Measurements from ENCODE around the gene TLE3. TPM values are rescaled to one million over a fixed set of nuclear protein-coding genes. Genes with fewer than 3 reads are reported as not detected.

TLE3 gene
- total and polyA plus RNA-seq, 2 donors: 21.5 to 25.7 TPM

DNA sequence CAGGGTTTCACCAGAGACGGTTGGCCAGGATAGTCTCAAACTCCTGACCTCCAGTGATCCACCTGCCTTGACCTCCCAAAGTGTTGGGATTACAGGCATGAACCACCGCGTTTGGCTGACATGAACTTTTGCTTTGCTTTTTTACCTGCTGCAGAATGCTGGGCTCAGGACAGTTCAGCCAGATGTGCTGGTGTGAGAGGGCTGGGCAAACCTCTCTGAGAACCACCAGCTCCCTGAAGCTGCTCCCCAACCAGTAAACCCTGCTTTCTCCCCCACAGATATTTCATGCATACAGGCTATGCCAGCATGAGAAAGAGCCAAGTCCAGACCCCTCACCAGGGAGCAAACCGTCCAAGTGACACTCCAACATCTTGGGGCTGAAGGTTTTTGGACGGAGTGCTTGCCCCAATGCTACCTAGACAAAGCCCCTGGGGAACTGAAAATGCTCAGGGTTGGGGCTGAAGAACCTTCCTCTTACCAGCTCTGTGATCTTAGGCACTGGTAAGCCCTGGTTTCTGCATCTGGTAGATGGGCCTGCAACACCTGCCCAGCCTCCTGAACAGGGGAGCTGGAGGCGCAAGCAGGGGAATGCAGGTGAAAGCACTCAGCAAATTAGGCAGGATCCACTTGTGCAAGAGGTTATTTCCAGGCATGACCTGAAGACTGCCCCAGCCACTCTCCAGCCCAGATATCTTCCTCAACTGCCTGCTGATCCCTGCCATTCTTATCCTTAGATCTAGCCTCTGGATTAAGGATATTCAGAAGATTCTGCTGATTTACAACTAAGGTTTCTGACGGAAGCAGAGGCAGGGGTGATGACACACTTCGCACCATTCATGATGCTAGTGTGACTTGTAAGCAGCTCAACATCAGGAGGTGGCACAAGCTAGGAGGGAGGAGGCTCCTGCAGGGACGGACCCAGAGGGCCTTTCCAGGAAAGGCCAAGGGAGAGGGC is 78.8 kb downstream of the TLE3 start:
- Histone ChIP-seq H3K36me3 (ENCODE audit: insufficient read depth) (no peaks in the 10 kb centered on the region), H3K4me1 (ENCODE audit: insufficient read depth) (no peaks in the 10 kb centered on the region), H3K4me3 (ENCODE audit: low read depth, low read length) (no peak overlapping the region), H3K27ac (ENCODE audit: low read depth) (no peak overlapping the region)
- no peak for DNase-seq (ENCODE audit: extremely low spot score)
- WGBS: 92% methylated on average over 9 of the region's 9 CpGs

DNA sequence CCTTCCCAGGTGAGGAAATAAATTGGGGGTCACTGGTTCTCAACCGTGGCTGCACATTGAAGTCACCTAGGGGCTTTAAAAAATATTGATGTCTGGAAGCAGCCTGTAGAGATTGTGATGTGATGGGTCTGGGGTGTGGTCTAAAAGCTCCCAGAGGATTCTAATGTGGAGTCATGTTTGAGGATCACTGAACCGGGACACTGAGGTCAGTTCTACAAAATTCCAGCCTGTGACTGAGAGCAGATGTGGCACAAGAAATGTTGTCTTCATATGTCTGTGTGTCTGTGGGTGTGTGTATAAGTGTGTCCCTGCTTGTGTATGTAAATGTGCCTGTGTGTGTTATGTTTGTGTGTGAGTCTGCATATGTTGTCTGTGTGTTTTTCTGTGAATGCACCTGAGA is 79.9 kb downstream of the TLE3 start:
- no peaks in the 10 kb centered on the region for H3K36me3 ChIP-seq (ENCODE audit: insufficient read depth)
- DNase-seq (ENCODE audit: extremely low spot score): no peak
- WGBS: 86% methylated on average over 2 of the region's 2 CpGs
- no peak overlapping the region for H3K4me3 ChIP-seq (ENCODE audit: low read depth, low read length)
- H3K4me1 ChIP-seq (ENCODE audit: insufficient read depth): no peaks in the 10 kb centered on the region
- H3K27ac ChIP-seq (ENCODE audit: low read depth): no peak overlapping the region

DNA sequence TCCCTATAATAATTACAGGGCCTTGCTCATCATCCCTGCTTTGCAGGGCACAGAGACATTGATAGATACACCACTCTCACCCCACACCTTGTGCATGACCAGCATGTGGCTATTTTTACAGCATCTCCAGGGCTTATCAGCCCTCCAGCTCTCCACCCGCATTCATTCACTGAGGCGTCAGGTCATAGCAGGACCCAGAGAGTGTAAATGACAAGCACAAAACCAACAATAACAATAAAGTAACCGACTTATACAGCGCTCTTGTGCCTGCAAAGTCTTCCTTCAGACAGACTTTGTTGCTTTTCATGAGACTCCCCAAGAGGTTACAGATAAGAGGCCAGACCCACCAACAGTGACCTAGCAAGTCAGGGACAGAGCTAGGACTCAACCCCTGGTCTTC is 80.7 kb downstream of the TLE3 start:
- no peaks in the 10 kb centered on the region for H3K36me3 ChIP-seq (ENCODE audit: insufficient read depth)
- H3K27ac ChIP-seq (ENCODE audit: low read depth): no peak overlapping the region
- WGBS: 90% methylated on average over 4 of the region's 4 CpGs
- H3K4me1 ChIP-seq (ENCODE audit: insufficient read depth): no peaks in the 10 kb centered on the region
- H3K4me3 ChIP-seq (ENCODE audit: low read depth, low read length): no peak overlapping the region
- DNase-seq (ENCODE audit: extremely low spot score): no peak

DNA sequence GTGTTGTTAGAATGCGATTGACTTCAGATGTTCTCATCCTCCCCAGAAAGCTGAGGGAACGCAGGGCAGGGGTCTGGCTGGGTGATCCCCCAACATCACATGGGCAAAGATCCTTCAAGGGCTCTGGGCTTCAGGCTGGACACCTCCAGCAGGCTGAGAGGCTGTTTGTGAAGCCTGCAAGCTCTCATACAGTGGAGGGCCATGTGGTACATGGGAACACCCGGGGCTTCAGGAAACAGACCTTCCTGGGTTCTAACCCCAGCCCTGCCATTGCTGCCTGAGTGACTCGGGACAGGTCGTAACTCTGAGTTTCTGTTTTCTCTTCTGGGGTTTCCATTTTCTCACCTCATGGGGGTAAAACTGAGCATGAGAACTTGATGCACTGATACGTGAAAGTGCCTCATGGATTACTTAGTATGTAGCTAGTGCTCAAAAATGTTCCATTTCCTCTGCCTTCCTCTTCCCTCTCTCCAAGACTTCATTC is 81.2 kb downstream of the TLE3 start:
- Histone ChIP-seq H3K36me3 (ENCODE audit: insufficient read depth) (no peaks in the 10 kb centered on the region), H3K4me1 (ENCODE audit: insufficient read depth) (no peaks in the 10 kb centered on the region), H3K4me3 (ENCODE audit: low read depth, low read length) (no peak overlapping the region), H3K27ac (ENCODE audit: low read depth) (no peak overlapping the region)
- no peak for DNase-seq (ENCODE audit: extremely low spot score)
- 63% methylated on average over 6 of the region's 6 CpGs for WGBS

DNA sequence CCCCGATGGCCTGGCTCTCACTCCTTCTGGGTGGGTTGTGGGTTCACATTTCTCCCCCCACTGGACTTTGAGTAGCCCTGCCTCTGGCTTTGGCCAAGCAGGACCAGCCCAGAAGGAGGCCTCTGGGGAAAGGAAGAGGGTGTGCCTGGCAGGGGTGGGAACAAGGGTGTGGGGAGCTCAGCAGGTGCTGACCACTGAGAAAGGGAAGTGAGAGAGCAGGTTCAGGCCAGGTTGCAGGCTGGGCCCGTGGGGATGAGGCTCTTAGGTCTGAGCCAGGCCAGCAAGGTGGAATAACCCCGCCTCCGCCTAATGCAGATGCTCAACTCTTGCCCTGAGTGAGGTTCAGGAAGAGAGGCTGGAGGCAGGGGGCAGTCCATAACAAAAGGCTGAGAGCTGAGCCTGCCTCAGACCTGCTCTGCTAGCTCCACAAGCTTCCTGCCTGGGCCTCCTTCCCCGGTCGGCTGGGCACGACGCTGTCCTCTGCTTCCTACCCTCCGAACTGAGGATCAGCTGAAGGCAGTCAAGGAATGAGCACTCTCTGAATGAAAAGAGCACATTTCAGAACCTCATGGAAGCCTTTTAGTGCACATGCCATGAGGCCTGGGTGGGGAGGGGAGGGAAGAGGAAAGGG is 82.7 kb downstream of the TLE3 start:
- H3K4me1 ChIP-seq (ENCODE audit: insufficient read depth): no peaks in the 10 kb centered on the region
- 63% methylated on average over 9 of the region's 9 CpGs for WGBS
- DNase-seq (ENCODE audit: extremely low spot score): no peak
- no peak overlapping the region for H3K27ac ChIP-seq (ENCODE audit: low read depth)
- H3K4me3 ChIP-seq (ENCODE audit: low read depth, low read length): no peak overlapping the region
- no peaks in the 10 kb centered on the region for H3K36me3 ChIP-seq (ENCODE audit: insufficient read depth)

DNA sequence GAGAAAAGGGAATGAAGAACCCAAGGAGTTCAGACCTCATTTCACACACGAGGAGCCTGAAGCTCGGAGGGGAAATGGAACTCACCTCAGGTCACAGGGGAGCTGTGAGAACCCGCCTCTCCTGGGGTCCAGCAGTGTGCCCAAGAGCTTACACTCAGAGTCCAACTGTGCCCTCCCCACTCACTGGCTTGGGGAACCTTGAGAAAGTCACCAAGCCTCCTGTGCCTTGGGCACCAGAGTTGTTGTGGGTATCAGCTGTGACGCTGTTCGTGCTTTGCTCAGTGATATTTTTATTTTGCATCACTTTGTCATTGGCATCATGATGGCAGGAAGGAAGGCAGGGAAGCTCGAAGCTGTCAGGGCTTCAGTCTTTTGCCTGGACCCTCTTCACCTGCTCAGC is 83.4 kb downstream of the TLE3 start:
- no peak for DNase-seq (ENCODE audit: extremely low spot score)
- Histone ChIP-seq H3K27ac (ENCODE audit: low read depth) (no peak overlapping the region), H3K36me3 (ENCODE audit: insufficient read depth) (no peaks in the 10 kb centered on the region), H3K4me3 (ENCODE audit: low read depth, low read length) (no peak overlapping the region), H3K4me1 (ENCODE audit: insufficient read depth) (no peaks in the 10 kb centered on the region)
- WGBS: 91% methylated on average over 6 of the region's 6 CpGs

DNA sequence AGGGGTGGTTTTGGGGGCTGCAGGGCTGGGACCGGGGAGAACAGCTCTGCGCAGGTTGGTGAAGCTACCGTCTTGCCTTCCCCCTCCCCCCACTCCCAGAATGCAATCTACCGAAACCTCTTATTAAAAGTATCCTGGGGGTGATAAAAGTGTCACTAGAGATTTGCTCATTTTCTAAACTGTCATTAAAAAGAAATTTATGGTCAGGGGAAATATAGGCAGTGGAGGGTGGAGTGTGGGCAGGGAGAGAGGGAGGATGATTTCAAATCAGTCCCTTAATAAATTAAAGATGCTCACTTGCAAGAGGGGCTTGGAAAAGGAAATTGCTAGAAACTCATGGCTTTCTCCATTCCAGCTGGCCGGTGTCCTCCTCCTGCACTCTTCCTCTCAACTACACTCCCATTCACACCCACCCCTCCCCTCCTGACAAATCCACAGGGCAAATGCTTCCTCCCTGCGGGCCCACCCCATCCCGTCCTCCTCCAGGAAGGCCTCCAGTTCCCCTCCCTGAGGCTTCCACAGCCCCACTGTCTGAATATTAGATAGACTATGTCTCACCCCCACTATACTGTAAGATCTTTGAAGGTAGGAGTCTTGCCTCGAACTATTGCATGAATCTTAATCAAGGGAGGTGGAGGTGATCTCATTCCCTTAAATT is 83.9 kb downstream of the TLE3 start:
- 70% methylated on average over 8 of the region's 8 CpGs for WGBS
- DNase-seq (ENCODE audit: extremely low spot score): no peak
- H3K36me3 ChIP-seq (ENCODE audit: insufficient read depth): no peaks in the 10 kb centered on the region

DNA sequence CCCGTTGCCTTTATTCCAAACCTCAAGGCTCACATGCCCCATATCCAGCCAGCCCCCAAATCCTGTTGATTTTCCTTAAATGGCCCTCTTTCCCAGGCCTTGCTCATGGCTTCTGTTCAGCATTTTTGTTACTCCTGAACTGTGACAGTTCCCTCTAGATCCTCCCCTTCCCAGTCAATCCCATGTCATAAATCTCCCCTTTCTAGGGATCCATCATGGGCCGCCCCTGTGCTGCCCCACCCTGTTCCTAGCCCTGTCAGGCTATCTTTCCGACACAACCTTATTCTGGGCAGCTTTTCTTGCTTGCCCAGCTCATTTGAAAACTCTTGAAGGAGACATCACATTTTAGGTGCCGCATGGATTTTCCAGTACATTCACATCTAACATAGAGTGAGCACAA is 84.8 kb downstream of the TLE3 start:
- no peaks in the 10 kb centered on the region for H3K36me3 ChIP-seq (ENCODE audit: insufficient read depth)
- no peak overlapping the region for H3K4me3 ChIP-seq (ENCODE audit: low read depth, low read length)
- DNase-seq (ENCODE audit: extremely low spot score): no peak
- no peaks in the 10 kb centered on the region for H3K4me1 ChIP-seq (ENCODE audit: insufficient read depth)
- no peak overlapping the region for H3K27ac ChIP-seq (ENCODE audit: low read depth)
- 92% methylated on average over 4 of the region's 4 CpGs for WGBS

More for the DNA sequence above, 83.9 kb downstream of the TLE3 start:
- H3K4me3 ChIP-seq (ENCODE audit: low read depth, low read length): no peak overlapping the region
- H3K27ac ChIP-seq (ENCODE audit: low read depth): no peak overlapping the region
- H3K4me1 ChIP-seq (ENCODE audit: insufficient read depth): no peaks in the 10 kb centered on the region

DNA sequence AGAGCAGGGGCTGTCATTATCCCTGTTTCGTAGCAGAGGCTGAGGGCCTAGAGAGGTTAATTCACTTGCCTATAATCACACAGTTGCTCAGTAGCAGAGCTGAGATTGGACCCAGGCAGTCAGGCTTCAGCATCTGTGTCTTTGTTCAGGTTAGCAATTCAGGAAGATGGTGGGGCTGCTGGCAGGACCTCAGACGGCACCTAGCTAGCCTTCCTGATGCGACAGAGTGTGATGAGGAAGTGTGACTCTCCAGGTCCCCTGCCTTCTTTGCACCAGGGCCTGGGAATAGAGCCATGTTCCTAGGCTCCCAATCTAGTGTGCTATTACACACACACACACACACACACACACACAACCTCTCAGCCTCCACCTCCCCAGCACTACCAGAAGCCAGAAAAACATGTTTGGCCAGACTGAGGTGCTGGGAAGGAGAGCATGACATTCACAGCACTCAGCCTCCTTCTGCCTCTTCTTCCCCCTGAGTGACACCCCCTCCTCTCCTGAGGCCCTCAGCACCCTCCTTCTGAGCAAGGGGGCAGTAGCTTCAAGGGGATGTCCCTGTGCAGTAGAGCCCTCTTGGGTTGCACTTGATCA is 88.9 kb downstream of the TLE3 start:
- WGBS: 86% methylated on average over 3 of the region's 3 CpGs
- no peaks in the 10 kb centered on the region for H3K36me3 ChIP-seq (ENCODE audit: insufficient read depth)
- no peak overlapping the region for H3K4me3 ChIP-seq (ENCODE audit: low read depth, low read length)
- no peaks in the 10 kb centered on the region for H3K4me1 ChIP-seq (ENCODE audit: insufficient read depth)
- no peak for DNase-seq (ENCODE audit: extremely low spot score)
- H3K27ac ChIP-seq (ENCODE audit: low read depth): no peak overlapping the region

DNA sequence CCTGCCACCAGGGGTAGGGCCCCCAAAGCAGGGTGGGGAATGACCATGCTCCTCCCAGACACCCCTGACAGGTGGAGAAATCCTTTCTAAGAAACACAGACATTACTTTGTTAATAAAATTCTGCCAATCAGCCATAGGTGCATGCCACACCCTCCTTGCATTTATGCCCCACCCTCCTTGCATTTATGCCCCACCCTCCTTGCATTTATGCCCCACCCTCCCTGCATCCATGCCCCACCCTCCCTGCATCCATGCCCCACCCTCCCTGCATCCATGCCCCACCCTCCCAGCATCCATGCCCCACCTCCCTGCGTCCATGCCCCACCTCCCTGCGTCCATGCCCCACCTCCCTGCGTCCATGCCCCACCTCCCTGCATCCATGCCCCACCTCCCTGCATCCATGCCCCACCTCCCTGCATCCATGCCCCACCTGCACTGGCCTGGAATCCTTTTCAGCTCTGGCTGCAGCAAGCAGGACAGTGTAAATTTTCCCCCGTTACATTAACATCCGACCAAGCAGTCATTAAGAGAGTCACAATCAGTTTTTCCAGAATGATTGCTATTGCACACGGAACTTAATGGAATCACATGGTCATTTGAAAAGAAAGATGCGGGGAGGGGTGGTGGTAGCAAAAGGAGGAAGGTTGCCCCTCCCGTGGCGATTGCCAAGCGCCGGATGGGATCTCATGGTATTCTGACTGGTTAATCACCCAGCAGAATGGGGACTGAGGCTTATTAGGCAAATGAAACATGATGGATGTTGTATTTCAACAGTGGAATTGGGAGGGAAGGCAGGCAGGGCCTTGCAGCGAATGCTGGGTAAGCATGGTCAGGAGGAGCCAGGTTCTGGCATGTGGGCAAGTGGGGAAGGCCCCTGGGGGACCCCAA is 91.2 kb downstream of the TLE3 start:
- H3K4me3 ChIP-seq (ENCODE audit: low read depth, low read length): no peak overlapping the region
- DNase-seq (ENCODE audit: extremely low spot score): no peak
- H3K27ac ChIP-seq (ENCODE audit: low read depth): no peak overlapping the region
- WGBS: 82% methylated on average over 12 of the region's 12 CpGs
- no peaks in the 10 kb centered on the region for H3K4me1 ChIP-seq (ENCODE audit: insufficient read depth)
- no peaks in the 10 kb centered on the region for H3K36me3 ChIP-seq (ENCODE audit: insufficient read depth)

DNA sequence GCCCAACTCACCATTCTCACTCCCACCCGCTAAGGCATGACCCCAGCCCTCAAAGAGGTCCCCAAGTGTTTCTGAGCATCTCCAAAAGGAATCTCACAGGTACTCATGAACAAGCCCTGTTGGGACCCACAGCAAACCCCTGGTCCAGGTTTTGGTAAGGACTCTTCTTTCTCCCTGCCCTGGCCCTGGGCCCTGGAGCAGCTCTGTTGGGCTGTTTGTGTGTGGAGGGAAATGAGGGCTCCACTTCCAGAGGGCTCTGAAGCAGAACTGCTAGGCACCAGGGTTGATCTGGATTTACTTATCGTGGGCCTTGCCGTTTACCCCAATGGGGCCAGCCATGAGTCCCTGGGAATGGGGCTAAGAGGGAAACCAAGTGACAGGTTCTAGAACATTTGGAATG is 92.9 kb downstream of the TLE3 start:
- H3K27ac ChIP-seq (ENCODE audit: low read depth): no peak overlapping the region
- no peaks in the 10 kb centered on the region for H3K4me1 ChIP-seq (ENCODE audit: insufficient read depth)
- no peak for DNase-seq (ENCODE audit: extremely low spot score)
- WGBS: 91% methylated on average over 3 of the region's 3 CpGs
- no peak overlapping the region for H3K4me3 ChIP-seq (ENCODE audit: low read depth, low read length)
- no peaks in the 10 kb centered on the region for H3K36me3 ChIP-seq (ENCODE audit: insufficient read depth)

DNA sequence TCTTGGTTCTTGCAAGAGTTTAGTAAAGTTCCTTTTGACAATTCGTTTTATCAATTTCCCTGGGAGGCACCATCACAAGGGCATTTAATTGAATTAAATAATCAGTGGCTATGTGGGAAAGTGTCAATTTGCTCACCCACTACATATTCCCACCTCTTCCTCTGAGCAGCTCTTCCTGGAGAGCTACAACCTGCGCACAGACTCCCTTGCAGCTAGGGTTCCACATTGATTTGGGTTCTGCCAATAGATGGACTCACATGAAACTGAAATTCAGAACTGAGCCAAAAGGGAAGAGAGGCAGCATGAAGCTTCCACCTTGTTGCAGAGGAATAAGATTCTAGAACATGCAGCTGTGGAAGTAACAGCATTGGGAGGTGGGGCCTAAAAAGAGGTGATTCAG is 94.8 kb downstream of the TLE3 start:
- WGBS: 91% methylated on average over 2 of the region's 2 CpGs
- no peaks in the 10 kb centered on the region for H3K4me1 ChIP-seq (ENCODE audit: insufficient read depth)
- H3K27ac ChIP-seq (ENCODE audit: low read depth): no peak overlapping the region
- no peak overlapping the region for H3K4me3 ChIP-seq (ENCODE audit: low read depth, low read length)
- no peaks in the 10 kb centered on the region for H3K36me3 ChIP-seq (ENCODE audit: insufficient read depth)
- DNase-seq (ENCODE audit: extremely low spot score): no peak

DNA sequence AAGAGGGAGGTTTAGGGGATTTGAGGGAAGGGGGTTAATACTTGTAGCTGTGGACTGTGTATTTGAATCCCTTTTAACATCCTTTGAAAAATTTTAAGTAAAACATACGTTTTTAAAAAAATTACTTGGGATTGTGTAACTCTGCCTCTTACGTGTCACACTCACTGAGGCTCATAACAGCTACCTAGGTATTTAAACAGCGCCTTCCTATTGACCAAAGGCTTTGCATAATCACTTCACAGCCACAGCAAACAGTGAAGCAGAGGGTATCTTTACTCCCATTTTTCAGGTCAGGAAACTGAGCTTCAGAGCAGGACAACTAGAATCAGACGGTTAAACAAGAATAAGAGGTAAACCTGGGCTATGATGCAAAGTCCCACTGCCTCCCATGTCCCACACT is 95.9 kb downstream of the TLE3 start:
- Histone ChIP-seq H3K4me3 (ENCODE audit: low read depth, low read length) (no peak overlapping the region), H3K4me1 (ENCODE audit: insufficient read depth) (no peaks in the 10 kb centered on the region), H3K27ac (ENCODE audit: low read depth) (no peak overlapping the region), H3K36me3 (ENCODE audit: insufficient read depth) (no peaks in the 10 kb centered on the region)
- no peak for DNase-seq (ENCODE audit: extremely low spot score)
- WGBS: 74% methylated on average over 4 of the region's 4 CpGs

Measured in urinary bladder (tissue), 4 donors.